ENCODE results near the gene PMEPA1.

GRCh38 chr20:57734754-57735153, 24.9 kb upstream of the PMEPA1 start:
- TF ChIP-seq CTCF (IDR thresholded peaks at IDR 0.05; ENCODE audit: low read depth, low read length, poor library complexity, severe bottlenecking) (no peak), EZH2phosphoT487 (IDR thresholded peaks at IDR 0.05; ENCODE audit: borderline replicate concordance, low read length) (no peak)
